Smooth muscle cell (in vitro differentiated cells): Measurements from ENCODE around the gene ADAMTS17. TPM values are rescaled to one million over a fixed set of nuclear protein-coding genes. Genes with fewer than 3 reads are reported as not detected.

ENCODE experiments used
- DNase-seq: peaks from one replicate; lab custom pipeline; 2025; ENCODE audit not compliant: unreplicated experiment; lab: John Stamatoyannopoulos, UW
- H2AFZ ChIP-seq: fragments of 200-600 bp; sonication (generic); 2 replicates; pipeline ENCODE4 v1.6.0; 2016; ENCODE audit warnings: antibody characterized with exemption, low read depth, mild to moderate bottlenecking
- H3F3A ChIP-seq: fragments of 200-600 bp; sonication (generic); 2 replicates; pipeline ENCODE4 v1.6.0; 2017; ENCODE audit warnings: antibody characterized with exemption, low read depth
- H3K27ac ChIP-seq: fragments of 200-600 bp; sonication (generic); 2 replicates; pipeline ENCODE4 v1.5.1; 2016; ENCODE audit warnings: low read depth, mild to moderate bottlenecking
- H3K27me3 ChIP-seq: fragments of 200-600 bp; sonication (generic); 2 replicates; pipeline ENCODE4 v1.6.1; 2016; ENCODE audit warnings: low read depth, mild to moderate bottlenecking
- H3K36me3 ChIP-seq: fragments of 200-600 bp; sonication (generic); 2 replicates; pipeline ENCODE4 v1.5.1; 2016; ENCODE audit warnings: low read depth
- H3K4me1 ChIP-seq: fragments of 200-600 bp; sonication (generic); 2 replicates; pipeline ENCODE4 v1.5.1; 2016; ENCODE audit warnings: low read depth
- H3K4me2 ChIP-seq: fragments of 200-600 bp; sonication (generic); 2 replicates; pipeline ENCODE4 v1.6.0; 2016; ENCODE audit warnings: mild to moderate bottlenecking
- H3K4me3 ChIP-seq: fragments of 200-600 bp; sonication (generic); 2 replicates; pipeline ENCODE4 v1.5.1; 2016; ENCODE audit warnings: mild to moderate bottlenecking
- H3K79me2 ChIP-seq: fragments of 200-600 bp; sonication (generic); 2 replicates; pipeline ENCODE4 v1.6.0; 2016; ENCODE audit warnings: low read depth, mild to moderate bottlenecking
- H3K9ac ChIP-seq: fragments of 200-600 bp; sonication (generic); 2 replicates; pipeline ENCODE4 v1.6.0; 2016; ENCODE audit warnings: low read depth
- H3K9me3 ChIP-seq: fragments of 200-600 bp; sonication (generic); replicated peaks from 2 replicates; pipeline ENCODE4 v1.5.1; 2016; ENCODE audit warnings: low read depth
- H4K20me1 ChIP-seq: fragments of 200-600 bp; sonication (generic); 2 replicates; pipeline ENCODE4 v1.6.0; 2016; ENCODE audit warnings: low read depth
- CTCF ChIP-seq: fragments of 200-600 bp; sonication (generic); IDR thresholded peaks from 2 replicates; pipeline ENCODE4 v1.5.1; 2017; ENCODE audit warnings: borderline replicate concordance, mild to moderate bottlenecking, antibody characterized with exemption; ENCODE audit not compliant: insufficient read depth, poor library complexity, severe bottlenecking
- WGBS: methylation state at CpG from one replicate; pipeline ENCODE4 v1.1.7; 2016; ENCODE audit warnings: low lambda C conversion rate; 5-methylcytosine and 5-hydroxymethylcytosine counted together
- polyA plus RNA-seq: library from polyadenylated mRNA; unstranded; fragments of >200 nt; fragmentation: Nextera tagmentation; extraction: Ambion mirVana; gene quantifications from 2 replicates; pipeline ENCODE4 v1.2.1, GENCODE V29; 2016
- total RNA-seq: library from RNA; depleted of rRNA; stranded (reverse); fragments of >200 nt; gene quantifications from 2 replicates; pipeline ENCODE4 v1.2.3, GENCODE V29; 2014

Gene ADAMTS17
- total and polyA plus RNA-seq, 2 experiments from 2014 or later: 0.63 to 3.1 TPM

- WGBS: 95% methylated on average over 8 of the region's 9 CpGs
- DNase-seq: no peak
- H3F3A ChIP-seq: no peaks in the 10 kb centered on the region
- no peaks in the 10 kb centered on the region for H3K9me3 ChIP-seq
- no peak overlapping the region for H3K9ac ChIP-seq
- TF ChIP-seq CTCF: no peak
- no peak overlapping the region for H3K27ac ChIP-seq
- H3K4me1 ChIP-seq: no peaks in the 10 kb centered on the region
- H3K4me3 ChIP-seq: no peak overlapping the region
- H3K4me2 ChIP-seq: no peak overlapping the region
- H3K27me3 ChIP-seq: no peaks in the 10 kb centered on the region
- H3K36me3 ChIP-seq: no peaks in the 10 kb centered on the region
- no peaks in the 10 kb centered on the region for H3K79me2 ChIP-seq
- H2AFZ ChIP-seq: no peak overlapping the region
- H4K20me1 ChIP-seq: no peaks in the 10 kb centered on the region
These were observed 92.5 kb downstream of the ADAMTS17 start for GRCh38 chr15:100249096-100249815.

- DNase-seq: no peak
- H3K27me3 ChIP-seq: no peaks in the 10 kb centered on the region
- no peak overlapping the region for H3K4me2 ChIP-seq
- 92% methylated on average over 5 of the region's 5 CpGs for WGBS
- no peak overlapping the region for H3K9ac ChIP-seq
- no peaks in the 10 kb centered on the region for H3K4me1 ChIP-seq
- no peaks in the 10 kb centered on the region for H4K20me1 ChIP-seq
- H3K27ac ChIP-seq: no peak overlapping the region
- H3K4me3 ChIP-seq: no peak overlapping the region
- H2AFZ ChIP-seq: no peak overlapping the region
- TF ChIP-seq CTCF: no peak
- no peaks in the 10 kb centered on the region for H3K79me2 ChIP-seq
- no peaks in the 10 kb centered on the region for H3K9me3 ChIP-seq
- no peaks in the 10 kb centered on the region for H3K36me3 ChIP-seq
- no peaks in the 10 kb centered on the region for H3F3A ChIP-seq
These were observed 93.5 kb downstream of the ADAMTS17 start for GRCh38 chr15:100248236-100248635.

GRCh38 chr15:100247228-100248225 lies 94.2 kb downstream of the ADAMTS17 start:
- no peaks in the 10 kb centered on the region for H3K4me1 ChIP-seq
- no peak overlapping the region for H2AFZ ChIP-seq
- no peaks in the 10 kb centered on the region for H4K20me1 ChIP-seq
- no peak overlapping the region for H3K4me2 ChIP-seq
- DNase-seq: no peak
- no peak overlapping the region for H3K27ac ChIP-seq
- no peak overlapping the region for H3K9ac ChIP-seq
- TF ChIP-seq CTCF: no peak
- H3K9me3 ChIP-seq: no peaks in the 10 kb centered on the region
- no peak overlapping the region for H3K4me3 ChIP-seq
- no peaks in the 10 kb centered on the region for H3F3A ChIP-seq
- WGBS: 85% methylated on average over 21 of the region's 21 CpGs
- H3K36me3 ChIP-seq: no peaks in the 10 kb centered on the region
- H3K27me3 ChIP-seq: no peaks in the 10 kb centered on the region
- no peaks in the 10 kb centered on the region for H3K79me2 ChIP-seq
